K562 (cell line): ENCODE results near the gene IFT52.

Experiments
- NR3C1 ChIP-seq: sonication (generic); formaldehyde crosslinking; IDR thresholded peaks from 2 replicates; pipeline ENCODE4 v1.8.1; 2022; ENCODE audit warnings: missing genetic modification reagents
- ZBED1 ChIP-seq: IDR thresholded peaks from 2 replicates; pipeline ENCODE4 v1.6.1; 2014
- TF ChIP-seq, protein P1 (sequence below): sonication (generic); formaldehyde crosslinking; IDR thresholded peaks from 2 replicates; pipeline ENCODE4 v1.8.1; 2023; ENCODE audit warnings: mild to moderate bottlenecking, missing genetic modification reagents
- TF ChIP-seq, protein P2 (sequence below), 2 experiments: fragments of 450-650 bp in 1 of 2; sonication (generic) in 1 of 2; formaldehyde crosslinking in 1 of 2; IDR thresholded peaks in 1 of 2; conservative IDR thresholded peaks in 1 of 2; 2 replicates each; pipeline versions ENCODE4 v1.6.1 to v1.8.1; 2016 to 2023; ENCODE audit warnings: mild to moderate bottlenecking in 2 of 2, moderate library complexity in 2 of 2, inconsistent platforms in 1 of 2, missing genetic modification reagents in 1 of 2
- TF ChIP-seq, protein P3 (sequence below): fragments of 250-450 bp; sonication (Bioruptor Pico); IDR thresholded peaks from 2 replicates; pipeline ENCODE4 v1.8.0; 2021; ENCODE audit warnings: moderate library complexity, mild to moderate bottlenecking, inconsistent platforms

DNA sequence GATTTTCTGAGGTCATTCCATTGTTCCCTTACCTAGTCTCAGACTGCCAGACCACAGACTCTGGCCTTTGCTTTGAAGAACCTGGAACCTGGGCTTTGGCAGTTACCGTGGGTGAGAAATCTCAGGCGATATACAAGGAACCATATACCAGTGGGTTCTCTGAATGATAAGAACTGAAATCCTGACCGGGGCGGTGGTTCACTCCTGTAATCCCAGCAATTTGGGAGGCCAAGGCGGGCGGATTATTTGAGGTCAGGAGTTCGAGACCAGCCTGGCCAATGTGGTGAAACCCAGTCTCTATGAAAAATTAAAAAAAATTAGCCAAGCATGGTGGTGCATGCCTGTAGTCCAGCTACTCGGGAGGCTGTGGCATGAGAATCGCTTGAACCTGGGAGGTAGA, 46.2 kb upstream of the IFT52 start:
- TF ChIP-seq, protein P1, sequence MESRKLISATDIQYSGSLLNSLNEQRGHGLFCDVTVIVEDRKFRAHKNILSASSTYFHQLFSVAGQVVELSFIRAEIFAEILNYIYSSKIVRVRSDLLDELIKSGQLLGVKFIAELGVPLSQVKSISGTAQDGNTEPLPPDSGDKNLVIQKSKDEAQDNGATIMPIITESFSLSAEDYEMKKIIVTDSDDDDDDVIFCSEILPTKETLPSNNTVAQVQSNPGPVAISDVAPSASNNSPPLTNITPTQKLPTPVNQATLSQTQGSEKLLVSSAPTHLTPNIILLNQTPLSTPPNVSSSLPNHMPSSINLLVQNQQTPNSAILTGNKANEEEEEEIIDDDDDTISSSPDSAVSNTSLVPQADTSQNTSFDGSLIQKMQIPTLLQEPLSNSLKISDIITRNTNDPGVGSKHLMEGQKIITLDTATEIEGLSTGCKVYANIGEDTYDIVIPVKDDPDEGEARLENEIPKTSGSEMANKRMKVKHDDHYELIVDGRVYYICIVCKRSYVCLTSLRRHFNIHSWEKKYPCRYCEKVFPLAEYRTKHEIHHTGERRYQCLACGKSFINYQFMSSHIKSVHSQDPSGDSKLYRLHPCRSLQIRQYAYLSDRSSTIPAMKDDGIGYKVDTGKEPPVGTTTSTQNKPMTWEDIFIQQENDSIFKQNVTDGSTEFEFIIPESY = no peak
- TF ChIP-seq, protein P2, sequence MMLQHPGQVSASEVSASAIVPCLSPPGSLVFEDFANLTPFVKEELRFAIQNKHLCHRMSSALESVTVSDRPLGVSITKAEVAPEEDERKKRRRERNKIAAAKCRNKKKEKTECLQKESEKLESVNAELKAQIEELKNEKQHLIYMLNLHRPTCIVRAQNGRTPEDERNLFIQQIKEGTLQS (IDR thresholded peaks at IDR 0.05) = no peak
- TF ChIP-seq, protein P2 (CRISPR knock-in tag; conservative IDR thresholded peaks at IDR 0.05) = no peak
- no peak for TF ChIP-seq NR3C1 (CRISPR knock-in tag)
- TF ChIP-seq, protein P3, sequence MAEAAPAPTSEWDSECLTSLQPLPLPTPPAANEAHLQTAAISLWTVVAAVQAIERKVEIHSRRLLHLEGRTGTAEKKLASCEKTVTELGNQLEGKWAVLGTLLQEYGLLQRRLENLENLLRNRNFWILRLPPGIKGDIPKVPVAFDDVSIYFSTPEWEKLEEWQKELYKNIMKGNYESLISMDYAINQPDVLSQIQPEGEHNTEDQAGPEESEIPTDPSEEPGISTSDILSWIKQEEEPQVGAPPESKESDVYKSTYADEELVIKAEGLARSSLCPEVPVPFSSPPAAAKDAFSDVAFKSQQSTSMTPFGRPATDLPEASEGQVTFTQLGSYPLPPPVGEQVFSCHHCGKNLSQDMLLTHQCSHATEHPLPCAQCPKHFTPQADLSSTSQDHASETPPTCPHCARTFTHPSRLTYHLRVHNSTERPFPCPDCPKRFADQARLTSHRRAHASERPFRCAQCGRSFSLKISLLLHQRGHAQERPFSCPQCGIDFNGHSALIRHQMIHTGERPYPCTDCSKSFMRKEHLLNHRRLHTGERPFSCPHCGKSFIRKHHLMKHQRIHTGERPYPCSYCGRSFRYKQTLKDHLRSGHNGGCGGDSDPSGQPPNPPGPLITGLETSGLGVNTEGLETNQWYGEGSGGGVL = no peak
- TF ChIP-seq ZBED1 = no peak
